HG02571 (cell line): ENCODE results near the gene SPIRE2.
"Not testable (repeated sequence)": the region's sequence is repeated elsewhere in the genome, so short reads cannot be mapped to it uniquely, and the experiment has no call there.

Experiments
- ATAC-seq: cut with Tn5 transposase; IDR thresholded peaks from one replicate; pipeline ENCODE4 v1.9.1; 2021; ENCODE audit warnings: mild to moderate bottlenecking, moderate library complexity; ENCODE audit not compliant: unreplicated experiment

SPIRE2 gene, protein sequence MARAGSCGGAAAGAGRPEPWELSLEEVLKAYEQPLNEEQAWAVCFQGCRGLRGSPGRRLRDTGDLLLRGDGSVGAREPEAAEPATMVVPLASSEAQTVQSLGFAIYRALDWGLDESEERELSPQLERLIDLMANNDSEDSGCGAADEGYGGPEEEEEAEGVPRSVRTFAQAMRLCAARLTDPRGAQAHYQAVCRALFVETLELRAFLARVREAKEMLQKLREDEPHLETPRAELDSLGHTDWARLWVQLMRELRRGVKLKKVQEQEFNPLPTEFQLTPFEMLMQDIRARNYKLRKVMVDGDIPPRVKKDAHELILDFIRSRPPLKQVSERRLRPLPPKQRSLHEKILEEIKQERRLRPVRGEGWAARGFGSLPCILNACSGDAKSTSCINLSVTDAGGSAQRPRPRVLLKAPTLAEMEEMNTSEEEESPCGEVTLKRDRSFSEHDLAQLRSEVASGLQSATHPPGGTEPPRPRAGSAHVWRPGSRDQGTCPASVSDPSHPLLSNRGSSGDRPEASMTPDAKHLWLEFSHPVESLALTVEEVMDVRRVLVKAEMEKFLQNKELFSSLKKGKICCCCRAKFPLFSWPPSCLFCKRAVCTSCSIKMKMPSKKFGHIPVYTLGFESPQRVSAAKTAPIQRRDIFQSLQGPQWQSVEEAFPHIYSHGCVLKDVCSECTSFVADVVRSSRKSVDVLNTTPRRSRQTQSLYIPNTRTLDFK

GRCh38 chr16:89828199-89828869 is at the start of gene SPIRE2:
Gene SPIRE2, plus strand, starts transcription at chr16:89828475. Its CDS starts 76 bp downstream, at chr16:89828551.
- no peak for ATAC-seq

- ATAC-seq = no peak
Measured at GRCh38 chr16:89779231-89779908, 48.9 kb upstream of the SPIRE2 start.

- ATAC-seq = no peak
Measured at GRCh38 chr16:89779909-89780305, 48.4 kb upstream of the SPIRE2 start.

DNA sequence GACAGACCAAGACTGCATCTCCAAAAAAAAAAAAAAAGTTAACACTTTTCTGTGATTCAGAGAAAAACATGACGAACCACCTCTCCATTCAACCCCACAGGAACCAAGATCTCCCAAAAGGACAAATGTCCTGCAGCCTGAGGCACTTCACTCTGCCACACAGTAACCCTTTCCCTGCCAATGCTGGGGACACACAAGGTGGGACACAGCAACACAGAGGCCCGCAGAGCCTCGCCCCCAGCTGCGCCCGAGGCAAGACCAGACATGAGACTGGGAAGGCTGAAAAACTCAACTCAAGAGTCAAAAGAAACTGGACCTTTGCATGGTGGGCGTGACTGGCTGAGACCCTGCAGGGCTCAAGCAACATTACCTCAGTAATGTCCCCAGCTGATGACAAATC is 45.8 kb upstream of the SPIRE2 start:
- ATAC-seq = no peak

GRCh38 chr16:89783952-89784351 is 44.3 kb upstream of the SPIRE2 start:
- ATAC-seq = not testable (repeated sequence)

DNA sequence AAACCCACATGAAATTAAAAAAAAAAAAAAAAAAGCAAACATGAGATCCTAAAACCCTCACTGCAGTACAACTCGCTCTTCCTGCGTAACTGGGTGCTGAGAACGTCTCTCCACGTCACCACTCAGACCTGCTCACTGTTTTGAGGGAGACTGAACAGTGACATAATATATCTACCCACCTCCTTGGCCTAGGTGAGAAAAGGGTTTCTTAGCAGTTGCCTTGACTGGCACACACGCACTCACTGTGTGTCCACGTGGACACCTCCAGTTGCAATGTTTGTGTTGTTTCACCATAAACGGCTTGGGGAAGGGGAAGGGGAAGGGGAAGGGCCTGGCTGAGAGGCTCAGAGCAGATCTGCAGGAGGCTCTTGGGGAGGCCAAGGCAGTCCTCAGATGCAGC is 43.9 kb upstream of the SPIRE2 start:
- no peak for ATAC-seq

DNA sequence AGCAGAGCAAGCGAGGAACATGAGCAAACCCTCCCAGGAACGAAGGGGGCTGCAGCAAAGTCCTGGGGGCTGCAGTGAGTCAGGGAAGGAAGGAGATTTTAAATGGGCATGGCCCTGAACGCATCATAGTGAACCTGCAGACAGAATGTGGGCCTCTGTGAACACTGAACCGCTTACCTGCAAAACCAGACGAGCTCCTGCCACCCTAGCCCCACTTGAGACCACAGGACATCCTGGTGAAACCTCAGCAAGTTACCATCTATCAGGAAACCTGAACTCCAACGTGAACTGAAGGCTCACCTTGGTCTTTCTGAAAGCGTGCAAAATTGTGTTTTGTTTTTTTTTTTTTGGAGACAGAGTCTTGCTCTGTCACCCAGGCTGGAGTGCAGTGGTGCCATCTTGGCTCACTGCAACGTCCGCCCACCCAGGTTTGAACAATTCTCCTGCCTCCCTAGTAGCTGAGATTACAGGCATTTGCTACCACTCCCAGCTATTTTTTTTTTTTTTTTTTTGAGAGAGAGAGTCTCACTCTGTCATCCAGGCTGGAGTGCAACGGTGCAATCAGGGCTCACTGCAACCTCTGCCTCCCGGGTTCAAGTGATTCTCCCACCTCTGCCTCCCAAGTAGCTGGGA is 42.6 kb upstream of the SPIRE2 start:
- ATAC-seq = no peak

DNA sequence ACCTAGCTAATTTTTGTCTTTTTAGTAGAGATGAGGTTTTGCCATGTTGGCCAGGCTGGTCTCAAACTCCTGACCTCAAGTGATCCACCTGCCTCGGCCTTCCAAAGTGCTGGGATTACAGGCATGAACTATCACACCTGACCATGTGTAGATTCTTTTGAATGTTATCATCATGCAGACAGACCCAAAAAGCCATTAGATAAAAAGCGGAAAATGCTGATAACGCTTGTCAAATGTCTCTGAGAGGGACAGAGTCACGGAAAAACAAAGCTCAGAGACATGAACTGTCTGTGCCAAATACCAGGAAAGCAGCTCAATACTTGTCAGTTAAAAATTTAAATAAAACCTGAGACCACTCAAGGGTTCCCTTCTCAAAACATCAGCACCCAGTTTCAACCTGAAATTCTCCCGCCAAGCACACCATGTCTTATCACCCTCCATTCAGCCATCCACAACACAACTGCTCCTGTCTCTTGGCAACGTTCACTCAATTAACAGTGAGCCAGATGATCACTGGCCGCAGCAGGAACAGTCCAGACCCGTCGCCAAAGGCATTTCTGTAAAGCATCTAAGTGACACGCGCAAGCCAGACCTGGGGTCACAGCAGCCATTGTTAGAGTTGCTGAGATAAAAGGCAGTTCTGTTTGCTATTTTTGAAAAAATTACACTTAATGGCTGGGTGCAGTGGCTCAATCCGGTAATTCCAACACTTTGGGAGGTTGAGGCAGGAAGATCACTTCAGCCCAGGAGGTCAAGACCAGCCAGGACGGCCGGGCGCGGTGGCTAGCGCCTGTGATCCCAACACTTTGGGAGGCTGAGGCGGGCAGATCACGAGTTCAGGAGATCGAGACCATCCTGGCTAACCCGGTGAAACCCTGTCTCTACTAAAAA is 41.6 kb upstream of the SPIRE2 start:
- ATAC-seq = no peak

- ATAC-seq = no peak
Measured at GRCh38 chr16:89787365-89787805, 40.9 kb upstream of the SPIRE2 start.

GRCh38 chr16:89791278-89791995 is 36.8 kb upstream of the SPIRE2 start:
- no peak for ATAC-seq

- not testable (repeated sequence) for ATAC-seq
Measured at GRCh38 chr16:89793092-89793491, 35.2 kb upstream of the SPIRE2 start.

GRCh38 chr16:89793955-89794354 is 34.3 kb upstream of the SPIRE2 start:
- ATAC-seq = no peak

DNA sequence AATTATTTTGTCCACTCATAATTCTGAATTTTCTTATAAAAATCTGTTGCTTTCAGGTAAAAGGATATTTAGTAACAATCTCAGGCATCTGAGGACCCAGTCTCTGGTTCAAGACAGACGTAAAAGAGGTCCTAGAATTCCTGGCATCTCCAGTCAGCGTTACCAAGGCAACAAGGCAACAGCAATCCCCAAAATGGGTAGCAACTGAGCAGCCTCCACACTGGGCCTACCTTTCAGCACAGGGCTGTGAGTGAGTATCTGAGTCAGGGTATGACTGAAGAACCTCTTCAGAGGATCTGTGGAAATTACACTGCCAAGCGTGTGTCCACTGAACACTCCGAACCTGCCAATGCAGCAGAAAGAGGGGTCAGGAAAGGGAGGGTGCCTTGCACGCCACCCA is 32.6 kb upstream of the SPIRE2 start:
- no peak for ATAC-seq

- ATAC-seq = no peak
Measured at GRCh38 chr16:89796104-89796503, 32.2 kb upstream of the SPIRE2 start.

- ATAC-seq = no peak
Measured at GRCh38 chr16:89798126-89798525, 30.1 kb upstream of the SPIRE2 start.

DNA sequence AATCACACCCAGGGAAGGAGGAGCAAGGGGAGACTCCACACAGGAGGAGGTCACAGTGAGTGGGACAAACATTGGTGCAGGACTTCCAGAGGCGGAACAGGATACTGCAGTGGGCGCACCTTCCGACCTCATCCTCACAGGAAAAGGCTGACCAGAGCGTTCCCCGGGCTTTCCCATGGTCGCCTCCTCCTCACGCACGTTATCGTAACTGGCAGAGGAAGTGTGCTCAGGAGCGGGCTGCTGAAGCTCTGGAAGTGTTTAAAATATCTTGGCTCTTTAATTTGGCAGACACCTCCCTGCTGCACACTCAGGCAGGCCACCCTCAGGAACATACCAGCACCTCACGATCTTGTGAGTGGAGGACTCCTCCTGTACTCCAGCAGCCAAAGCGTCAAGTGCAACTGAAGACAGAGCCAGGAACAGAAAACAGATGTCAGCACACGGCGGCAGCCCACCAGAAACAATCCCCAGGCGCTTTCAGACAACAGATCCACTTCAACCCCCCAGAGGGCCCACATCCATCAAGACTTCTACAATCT is 29.4 kb upstream of the SPIRE2 start:
- no peak for ATAC-seq

DNA sequence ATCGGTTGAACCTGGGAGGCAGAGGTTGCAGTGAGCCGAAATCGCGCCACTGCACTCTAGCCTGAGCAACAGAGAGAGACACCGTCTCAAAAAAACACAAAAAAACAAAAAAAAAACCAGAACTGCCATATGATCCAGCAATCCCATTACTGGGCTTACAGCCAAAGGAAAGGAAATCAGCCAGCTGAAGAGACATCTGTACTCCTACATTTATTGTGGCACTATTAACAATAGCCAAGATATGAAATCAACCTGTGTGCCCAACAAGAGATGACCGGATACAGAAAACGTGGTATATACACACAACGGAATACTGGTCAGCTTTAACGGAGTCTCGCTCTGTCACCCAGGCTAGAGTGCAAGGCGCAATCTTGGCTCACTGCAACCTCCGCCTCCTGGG is 26.5 kb upstream of the SPIRE2 start:
- no peak for ATAC-seq

DNA sequence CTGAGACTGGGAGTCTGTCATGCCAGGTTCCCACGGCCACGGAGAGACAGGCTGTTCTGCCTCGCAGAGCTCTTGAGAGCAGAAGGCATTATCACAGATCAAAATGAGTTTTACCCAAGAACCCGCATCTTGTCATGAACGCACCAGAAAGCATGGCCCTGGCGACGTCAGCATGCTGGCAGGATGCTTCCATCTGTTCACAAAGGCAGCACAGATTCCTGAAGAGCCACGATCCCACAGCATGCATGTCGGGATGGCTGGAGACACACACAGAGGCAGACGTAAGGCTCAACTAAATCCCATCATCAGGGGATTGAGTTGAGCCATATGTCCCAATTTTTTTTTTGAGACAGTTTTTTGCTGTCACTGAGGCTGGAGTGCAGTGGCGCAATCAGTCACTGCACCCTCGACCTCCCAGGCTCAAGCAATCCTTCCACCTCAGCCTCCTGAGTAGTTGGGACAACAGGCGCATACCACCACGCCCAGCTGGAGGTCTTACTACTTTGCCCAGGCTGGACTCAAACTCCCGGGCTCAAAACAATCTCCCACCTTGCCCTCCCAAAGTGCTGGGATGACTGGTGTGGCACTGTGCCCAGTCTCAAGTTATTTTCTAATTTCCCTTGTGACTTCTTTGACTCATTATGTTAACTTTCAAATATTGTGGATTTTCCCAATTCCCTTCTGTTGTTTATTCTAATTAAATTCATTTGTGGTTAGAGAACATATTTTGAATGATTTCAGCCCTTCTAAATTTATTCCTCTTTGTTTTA is 23.0 kb upstream of the SPIRE2 start:
- ATAC-seq = no peak
